NB4 (cell line): ENCODE results near the gene NR1H3.

Source experiments
- CTCF ChIP-seq: IDR thresholded peaks from one replicate; pipeline ENCODE4 v1.5.1; 2012; ENCODE audit warnings: low read depth, low read length
- POLR2A ChIP-seq: IDR thresholded peaks from 2 replicates; pipeline ENCODE4 v1.6.1; 2011; ENCODE audit warnings: mild to moderate bottlenecking; ENCODE audit not compliant: insufficient read length; ENCODE audit errors: extremely low read depth

GRCh38 chr11:47285969-47286770 is 28.4 kb downstream of the NR1H3 start:
- no peak for TF ChIP-seq CTCF
- no peak for TF ChIP-seq POLR2A
